Activated gamma-delta T cell treated with Interleukin-2 at 50 U/mL for 16 hours (primary cell): ENCODE results near the gene LRRC25.
"Not testable (repeated sequence)": the region's sequence is repeated elsewhere in the genome, so short reads cannot be mapped to it uniquely, and the experiment has no call there.

Source experiments
- DNase-seq: peaks from one replicate; pipeline ENCODE4 v3.0.0-alpha.2; 2020

LRRC25 gene

DNA sequence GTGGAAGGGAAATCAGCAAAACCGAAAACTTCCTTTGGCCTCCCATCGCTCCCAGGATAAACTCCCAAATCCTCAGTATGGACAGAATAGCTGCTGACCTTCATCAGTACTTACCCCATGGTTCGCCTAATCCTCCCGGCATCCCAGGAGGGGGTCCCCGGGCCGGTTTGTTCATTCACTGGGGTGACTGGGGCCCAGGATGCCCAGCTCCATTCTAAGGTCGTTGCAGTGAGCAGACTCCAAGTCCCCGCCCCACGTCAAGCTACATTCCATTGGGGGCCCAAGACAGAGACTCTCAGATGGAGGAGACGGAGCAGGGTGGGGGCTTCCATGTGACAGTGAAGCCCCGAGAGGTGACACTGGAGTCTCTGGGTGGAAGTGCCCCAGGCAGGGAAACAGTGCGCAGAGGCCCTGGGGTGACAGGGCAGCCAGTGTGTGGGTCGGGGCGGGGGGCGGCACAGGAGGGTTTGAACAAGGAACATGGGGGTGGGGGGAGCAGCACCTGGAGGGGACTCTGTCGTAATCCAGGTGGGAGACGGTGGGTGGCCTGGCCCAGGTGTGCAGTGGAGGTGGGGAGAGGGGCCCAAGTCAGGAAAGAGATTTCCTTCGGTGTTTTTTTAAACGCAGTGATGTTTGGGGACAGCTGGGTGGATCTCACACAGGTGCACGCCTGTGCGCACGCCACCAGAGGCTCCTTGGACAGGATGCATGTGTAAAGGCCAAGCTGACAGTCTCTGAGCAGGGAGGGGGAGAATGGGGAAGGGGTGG, 26.9 kb upstream of the LRRC25 start:
- no peak for DNase-seq

DNA sequence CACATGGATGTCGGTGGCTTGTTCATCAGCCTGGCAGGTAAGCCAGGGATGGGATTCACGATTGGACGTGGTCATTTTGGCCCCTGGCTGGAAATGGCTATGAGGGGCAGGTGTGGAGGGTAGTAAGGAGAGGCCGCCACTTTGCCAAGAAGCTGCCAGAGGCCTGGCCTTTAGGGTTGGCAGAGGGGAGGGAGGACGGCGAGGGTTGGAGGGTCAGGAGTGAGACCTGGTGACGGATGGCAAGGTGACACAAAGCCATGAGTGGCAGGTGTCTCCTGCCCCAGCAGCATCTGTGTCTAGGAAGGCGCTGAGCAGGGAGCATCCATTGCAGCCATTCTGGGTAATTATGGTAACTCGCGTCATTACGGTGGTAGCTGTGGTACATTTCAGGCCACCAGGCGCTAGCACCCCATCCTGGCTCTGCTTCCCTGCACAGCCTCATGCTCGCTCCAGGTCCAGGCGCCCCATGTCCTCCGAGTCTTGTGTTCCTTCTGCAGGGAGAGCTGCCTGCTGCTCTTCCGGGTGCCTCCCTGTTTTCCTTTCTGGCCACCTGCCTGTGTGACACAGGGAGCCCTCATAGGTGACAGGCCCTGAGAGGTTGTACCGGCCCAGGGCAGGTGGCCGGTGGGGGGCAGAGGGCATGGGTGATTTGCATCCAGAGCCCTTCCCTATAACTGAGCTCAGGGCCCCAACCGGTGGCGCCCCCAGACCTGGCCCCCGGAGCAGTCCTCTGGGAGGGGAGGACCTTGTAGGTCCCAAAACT, 26.0 kb upstream of the LRRC25 start:
- DNase-seq, result no peak

DNA sequence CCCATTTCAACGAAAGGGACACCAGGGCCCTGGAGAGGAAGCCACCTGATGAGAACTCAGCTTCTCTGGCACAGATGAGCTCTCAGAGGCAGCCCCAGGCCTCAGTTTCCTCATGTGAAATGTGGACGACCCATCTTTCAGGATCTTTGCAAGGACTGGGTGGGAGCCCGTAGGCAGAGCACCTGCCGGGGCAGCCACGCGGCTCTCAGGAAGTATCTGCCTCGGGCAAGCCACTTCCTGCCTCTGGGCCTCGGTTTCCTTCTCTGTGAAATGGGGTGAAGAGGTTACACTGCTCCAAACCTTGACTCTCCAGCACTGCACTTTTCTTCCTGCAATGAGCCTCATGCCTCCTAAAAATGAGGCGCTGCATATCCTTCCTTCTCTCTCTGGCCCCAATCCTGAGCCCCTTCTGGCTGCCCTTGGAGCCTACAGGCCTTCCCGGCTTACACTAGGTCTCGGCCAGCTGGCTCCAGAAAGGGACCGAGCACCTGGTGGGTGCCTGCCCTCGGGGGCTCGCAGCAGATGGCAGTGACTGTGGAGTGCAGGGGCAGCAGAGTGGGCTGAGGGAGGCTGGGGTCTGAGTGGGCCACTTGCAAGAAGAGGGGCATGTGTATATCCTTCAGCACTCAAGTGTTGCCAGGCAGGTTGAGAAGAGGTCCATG, 25.2 kb upstream of the LRRC25 start:
- peak; percentile 42 for DNase-seq

DNA sequence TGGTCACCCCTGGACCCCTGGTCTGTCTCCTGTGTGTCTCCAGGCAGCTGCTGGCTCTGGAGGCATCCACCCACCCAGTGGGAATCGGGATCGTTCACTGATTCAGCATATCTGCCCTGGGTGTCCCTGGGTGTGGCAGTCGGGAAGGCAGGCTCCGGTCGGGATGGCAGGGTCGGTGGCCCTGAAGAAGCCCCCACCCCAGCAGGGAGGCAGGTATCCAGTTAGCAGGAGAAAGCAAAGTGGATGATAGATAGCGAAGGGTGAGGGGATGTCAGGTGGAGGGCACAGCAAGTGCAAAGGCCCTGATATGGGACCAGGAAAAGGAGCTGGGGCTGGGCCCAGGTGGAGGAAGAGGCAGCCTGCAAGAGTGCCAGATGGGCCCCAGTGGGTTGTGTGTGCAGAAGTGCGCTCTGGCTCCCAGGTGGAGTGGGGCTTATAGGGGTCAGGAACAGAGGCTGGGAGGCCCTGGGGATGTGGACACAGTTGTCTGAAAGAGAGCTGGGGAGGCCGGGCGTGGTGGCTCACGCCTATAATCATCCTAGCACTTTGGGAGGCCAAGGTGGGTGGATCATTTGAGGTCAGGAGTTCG, 24.0 kb upstream of the LRRC25 start:
- DNase-seq, result no peak

DNA sequence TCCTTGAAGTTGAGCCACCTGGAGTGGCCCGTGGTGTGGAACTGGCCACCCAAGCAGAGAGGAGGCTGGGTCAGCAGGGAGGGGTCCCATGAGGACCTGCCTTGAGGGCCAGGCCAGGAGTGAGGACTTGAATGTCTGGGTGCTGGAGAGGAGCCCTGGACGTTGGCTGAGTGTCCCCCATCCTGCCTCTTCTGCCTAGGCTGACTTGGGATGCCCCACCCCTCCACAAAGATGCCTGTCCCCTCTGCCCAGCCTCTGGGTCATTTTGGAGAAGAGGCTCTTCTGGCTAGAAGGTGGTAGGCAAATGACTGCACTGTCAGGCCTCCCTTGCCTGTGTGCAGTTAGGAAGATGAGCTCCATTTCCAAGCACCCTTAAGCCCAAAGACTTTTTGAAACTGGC, 23.5 kb upstream of the LRRC25 start:
- no peak for DNase-seq

DNA sequence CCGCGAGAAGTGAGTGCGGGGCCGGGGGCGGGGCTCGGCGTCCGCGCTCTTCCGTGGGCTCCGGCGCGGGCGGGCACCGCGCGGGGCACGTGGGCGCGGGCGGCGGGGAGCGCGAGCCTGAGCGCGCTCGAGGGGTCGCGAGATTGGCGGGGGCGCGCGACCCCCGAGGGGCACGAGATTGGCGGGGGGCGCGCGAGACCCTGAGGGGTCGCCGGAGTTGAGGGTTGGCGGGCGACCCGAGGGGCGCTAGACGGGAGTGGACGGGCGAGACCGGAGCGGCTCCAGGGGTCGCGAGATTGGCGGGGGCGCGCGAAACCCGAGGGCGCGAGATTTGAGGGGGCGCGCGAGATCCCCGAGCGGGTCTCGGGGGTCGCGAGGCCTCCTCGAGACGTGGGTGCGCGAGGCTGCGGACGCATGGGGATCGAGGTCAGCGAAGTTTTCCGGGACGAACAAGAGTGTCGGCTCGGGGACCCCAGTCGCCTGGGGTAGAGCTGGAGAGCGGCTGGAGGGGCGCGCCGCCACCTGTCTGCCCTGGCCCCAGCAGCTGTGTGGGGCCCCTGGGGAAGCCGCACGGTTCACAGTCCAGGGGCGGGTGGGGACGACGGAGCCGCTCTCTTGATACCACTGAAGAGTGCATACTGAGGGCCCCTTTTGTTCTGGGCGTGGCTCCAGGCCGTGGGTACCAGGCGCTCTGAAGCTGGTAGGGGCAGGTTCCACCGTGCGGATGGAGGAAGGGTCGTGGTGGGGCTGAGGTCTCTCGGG, 22.5 kb upstream of the LRRC25 start:
- peak; percentile 47 for DNase-seq

DNA sequence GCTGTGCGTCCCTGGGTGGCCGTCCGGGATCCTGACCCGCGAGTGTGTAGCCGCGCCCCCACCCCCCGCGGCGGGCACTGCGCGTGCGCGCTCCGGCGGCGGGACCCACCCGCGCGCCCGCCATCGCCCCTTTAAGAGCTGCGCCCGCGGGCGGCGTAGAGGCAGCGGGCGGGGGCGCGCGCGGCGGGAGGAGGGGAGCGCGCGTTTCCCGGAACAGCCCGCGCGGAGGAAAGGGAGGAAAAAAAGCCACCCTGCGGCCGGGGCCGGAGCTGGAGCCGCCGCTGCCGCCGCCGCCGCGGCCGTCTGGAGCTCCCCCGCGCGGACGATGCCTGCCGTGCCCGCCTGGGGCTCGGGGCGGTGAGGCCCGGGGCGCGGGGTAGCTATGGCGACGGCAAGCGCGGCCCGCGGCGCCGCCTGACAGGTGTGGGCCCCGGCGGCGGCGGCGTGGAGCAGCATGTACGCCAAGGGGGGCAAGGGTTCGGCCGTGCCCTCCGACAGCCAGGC, 21.8 kb upstream of the LRRC25 start, which contains the start of gene SSBP4:
TSS of gene SSBP4 (plus strand) at position 204 of the 504 bp plus-strand sequence. CDS start at position 455, 251 bp downstream.
- peak; percentile 57 for DNase-seq

DNA sequence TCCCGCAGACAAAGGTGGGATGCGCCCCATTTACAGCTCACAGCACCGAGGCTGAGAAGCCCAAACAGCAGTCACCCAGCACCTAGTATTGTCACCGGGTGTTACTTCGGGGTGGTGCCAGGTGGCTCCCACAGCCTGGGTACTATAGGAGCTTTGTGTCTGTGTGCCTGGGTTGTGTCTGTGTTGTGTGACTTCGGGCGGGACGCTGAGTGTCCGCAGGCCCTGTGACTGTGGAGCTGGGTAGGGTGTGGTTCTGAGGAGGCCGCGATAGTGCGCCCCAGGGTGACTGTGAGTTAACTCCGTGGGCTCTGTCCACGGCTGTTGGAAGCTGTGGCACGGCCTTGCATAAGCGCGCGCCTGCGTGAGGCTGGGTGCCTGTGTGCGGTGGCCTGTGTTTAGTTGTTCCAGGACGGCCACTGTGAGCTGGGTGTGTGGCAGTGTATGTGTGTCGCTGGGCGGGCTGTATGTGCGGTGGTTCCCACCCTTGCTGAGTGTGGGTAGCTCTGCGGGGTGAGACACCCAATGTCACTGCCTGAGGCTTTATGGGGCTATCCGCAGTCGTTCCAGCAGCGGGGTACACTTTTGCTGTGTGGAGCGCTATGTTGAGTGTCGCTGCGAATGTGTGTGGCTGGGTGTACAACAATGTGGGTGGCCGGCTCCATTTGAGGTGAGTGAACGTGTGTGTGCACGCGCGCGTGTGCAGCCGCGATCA, 21.2 kb upstream of the LRRC25 start:
- DNase-seq, result peak; percentile 33

DNA sequence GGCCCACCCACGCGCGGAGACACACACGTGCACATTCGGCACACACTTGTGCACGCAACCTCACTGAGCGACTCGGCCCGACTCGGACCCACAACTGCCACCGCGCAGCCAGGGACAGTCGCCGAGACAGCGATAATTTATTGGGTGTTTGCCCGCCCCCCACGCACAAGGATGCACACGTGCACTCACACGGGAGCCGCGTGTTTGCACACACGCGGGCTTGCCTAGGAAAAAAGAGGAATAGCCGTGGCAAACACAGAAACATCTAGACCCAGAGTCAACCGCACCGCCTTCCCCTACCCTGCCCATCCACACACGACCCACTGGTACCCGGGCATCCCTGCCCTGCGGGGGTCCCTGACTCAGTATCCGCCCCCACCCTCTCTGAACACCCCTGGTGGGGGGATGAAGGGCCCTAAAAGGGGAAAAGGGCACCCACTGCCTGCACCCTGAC, 20.6 kb upstream of the LRRC25 start:
- DNase-seq, result no peak

DNA sequence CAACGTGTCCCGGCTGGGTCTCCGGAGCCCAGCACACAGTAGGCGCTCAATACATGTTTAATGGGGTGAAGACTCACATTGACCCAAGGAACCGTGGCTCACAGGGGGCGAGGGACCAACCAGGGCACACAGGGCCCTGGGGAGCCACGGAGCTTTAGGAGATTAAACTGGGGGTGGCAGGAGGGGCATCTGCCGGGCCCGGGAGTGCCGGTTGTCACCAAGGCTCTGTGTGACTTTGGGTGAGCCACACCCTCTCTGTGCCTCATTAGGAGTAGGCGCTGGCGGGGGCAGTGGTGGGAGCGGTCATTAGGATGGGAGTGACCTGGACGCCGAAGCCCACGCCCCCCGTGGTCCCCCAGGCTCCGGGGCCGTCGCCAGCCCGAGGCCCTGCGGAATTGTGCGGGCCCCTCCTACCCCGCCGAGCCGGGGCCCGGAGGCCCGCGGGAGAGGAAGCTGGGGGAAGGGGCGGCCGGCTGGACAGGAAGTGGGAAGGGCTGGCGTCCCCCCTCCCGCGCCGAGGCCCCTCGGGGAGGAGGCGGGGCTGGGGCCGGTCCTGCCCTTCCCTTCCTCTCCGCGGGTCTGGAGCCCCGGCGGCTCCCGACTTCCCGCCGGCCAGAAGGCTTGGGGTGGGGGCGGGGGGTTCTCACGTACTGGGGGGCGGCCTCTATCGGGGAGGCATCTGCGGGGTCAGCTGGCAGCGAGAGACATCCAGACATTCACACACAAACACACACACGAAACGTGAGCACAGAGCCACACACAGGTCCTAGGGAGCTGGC, 20.0 kb upstream of the LRRC25 start:
- DNase-seq, result no peak

DNA sequence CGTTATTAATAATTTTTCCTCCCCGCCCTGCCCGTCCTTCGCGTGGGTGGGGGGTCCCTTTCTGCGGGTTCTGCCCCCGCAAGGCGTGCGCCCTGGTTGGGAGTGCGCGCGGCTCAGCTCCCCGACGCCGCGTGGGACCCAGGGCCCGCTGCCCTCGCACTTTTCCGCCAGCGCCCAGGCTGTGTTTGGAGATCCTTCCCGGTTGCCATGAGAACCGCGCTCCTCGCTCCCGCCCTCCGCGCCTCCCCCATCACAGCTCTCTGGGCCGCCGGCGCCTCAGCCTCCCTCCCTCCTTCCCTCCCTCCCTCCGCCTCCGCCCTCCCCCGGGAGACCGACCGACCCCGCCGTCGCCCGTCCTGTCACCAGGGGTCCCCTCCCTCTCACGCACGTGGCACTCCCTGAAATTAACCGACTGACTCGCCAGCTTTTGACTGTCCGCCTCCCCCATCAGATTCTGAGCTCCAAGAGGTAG, 19.4 kb upstream of the LRRC25 start:
- peak; percentile 53 for DNase-seq

DNA sequence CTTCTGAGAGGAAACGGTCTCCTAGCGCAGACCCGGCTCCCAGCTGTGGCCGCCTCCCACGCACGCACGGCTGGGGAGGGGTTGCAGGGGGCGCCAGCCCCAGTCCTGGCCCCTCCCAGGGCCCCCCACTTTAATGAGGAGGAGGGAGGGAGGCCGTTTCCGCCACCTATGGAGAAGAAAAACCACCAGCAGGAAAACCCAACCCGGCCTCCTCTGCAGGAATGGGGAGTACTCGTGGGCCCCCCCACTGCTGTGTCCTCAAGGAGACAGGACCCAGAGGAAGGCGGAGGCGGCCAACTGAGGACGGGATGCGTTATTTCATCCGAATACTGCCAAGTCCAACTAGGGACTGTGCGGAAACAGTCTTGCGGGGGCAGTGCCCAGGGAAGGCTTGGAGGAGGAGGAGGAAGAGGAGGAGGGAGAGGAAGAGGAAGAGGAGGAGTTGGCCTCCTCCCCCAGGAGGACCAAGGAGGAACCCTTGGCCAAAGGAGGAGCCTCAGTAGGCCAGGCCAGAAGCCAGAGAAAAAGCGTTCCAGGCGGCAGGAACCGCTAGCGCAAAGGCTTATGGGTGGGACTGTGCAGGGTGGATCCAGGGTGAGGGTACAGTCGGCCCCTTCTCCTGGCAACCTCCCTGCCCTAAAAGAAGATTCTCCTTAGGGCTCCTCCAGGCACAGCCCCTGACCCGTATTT, 17.9 kb upstream of the LRRC25 start:
- DNase-seq, result no peak

DNA sequence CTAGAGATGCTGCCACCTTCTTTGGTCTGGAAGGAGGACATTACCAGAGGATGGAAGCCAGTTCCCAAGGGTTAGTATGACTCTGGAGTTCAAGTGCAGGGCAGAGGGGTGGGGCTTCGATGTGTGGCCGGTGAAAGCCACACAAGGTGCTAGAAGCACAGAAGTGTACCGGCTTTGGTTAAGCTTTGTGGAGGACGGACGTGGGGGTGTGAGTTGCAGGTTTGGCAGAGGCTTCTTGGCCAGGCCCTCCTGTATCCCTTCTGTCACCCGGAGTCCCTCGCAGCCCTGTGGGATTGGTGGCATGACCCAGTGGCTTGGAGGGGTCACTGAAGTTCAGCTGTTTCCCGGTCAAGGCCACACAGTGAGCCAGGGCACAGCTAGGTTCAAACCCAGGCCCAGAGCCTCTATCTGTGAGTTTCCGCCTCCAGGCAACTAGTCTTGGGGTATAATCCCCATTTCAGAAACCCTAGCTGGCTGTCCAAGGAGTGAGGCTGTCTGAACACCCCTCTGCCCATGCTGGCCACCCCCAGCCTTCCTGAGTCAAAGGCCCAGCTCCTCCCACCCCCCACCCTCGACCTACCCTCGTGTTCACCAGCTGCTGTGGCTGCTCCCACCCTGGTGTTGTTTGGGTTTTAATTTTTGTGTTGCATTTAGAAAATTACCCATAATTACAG, 17.2 kb upstream of the LRRC25 start:
- DNase-seq, result no peak

DNA sequence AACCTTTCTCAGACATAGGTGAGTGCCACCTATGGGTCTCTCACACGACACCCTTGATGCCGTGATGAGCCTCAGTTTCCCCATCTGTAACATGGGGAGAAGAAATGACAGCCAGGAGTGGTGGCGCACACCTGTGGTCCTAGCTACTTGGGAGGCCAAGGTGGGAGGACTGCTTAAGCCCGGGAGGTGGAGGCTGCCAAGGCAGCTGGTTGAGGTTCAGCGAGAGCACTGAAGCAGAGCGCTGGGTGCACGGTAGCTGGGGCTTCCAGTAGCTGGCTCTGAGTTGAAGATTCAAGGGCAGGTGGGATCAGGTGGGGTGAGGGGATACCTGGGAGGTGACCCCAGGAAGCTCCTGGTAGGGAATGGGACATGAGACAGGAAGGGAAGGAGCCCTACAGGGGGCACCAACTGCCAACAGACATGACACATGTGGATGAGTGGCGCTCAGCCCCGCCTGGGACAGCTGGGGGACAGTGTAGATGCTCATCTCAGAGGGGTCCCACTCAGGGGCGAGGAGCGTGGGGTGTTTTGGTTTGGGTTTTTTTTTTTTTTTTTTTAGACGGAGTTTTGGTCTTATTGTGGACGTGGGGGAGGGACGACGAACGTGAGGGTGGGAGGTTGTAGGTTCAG, 15.3 kb upstream of the LRRC25 start:
- DNase-seq, result no peak

DNA sequence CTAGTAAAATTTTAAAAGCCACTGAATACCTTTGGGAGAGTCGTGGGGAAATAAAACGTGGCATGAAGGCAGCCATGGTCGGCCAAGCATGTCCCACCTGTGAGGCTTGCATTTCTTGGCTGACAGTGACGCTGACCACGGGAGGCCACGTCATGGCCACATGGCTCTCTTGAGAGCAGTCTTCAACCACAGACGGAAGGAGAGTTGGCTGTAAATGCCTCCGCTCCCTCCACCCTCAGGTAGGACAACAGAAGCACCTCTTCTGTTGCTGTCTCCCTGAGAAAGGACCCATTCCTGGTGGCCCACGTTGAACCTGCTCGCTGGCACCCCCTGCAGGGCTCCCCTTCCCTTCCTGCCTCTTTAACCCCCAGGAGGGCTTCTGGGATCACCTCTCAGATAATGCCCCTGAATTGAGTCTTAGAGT, 10.6 kb upstream of the LRRC25 start:
- no peak for DNase-seq

DNA sequence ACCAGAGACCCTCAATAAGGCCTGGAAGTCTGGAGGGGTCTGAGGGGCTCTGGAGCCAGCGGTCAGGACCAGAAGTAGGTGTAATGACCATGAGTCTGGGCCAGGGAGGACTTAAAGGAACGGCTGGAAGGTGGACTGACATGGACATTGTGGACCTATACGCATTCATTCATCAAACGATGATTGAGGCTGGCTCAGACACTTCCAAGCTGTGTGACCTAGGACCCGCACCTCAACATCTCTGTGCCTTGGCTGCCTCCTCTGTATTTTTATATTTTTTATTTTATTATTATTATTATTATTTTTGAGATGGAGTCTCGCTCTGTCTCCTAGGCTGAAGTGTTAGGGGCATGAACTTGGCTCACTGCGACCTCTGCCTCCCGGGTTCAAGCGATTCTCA, 9.3 kb upstream of the LRRC25 start:
- no peak for DNase-seq

DNA sequence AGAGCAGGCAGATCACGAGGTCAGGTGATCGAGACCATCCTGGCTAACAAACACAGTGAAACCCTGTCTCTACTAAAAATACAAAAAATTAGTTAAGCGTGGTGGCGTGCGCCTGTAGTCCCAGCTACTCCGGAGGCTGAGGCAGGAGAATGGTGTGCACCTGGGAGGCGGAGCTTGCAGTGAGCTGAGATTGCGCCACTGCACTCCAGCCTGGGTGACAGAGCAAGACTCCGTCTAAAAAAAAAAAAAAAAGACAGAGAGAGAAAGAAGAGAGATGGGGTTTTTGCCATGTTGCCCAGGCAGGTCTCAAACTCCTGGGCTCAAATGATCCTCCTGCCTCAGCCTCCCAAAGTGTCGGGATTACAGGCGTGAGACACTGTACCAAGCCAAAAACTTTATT, 8.3 kb upstream of the LRRC25 start:
- DNase-seq, result not testable (repeated sequence)

DNA sequence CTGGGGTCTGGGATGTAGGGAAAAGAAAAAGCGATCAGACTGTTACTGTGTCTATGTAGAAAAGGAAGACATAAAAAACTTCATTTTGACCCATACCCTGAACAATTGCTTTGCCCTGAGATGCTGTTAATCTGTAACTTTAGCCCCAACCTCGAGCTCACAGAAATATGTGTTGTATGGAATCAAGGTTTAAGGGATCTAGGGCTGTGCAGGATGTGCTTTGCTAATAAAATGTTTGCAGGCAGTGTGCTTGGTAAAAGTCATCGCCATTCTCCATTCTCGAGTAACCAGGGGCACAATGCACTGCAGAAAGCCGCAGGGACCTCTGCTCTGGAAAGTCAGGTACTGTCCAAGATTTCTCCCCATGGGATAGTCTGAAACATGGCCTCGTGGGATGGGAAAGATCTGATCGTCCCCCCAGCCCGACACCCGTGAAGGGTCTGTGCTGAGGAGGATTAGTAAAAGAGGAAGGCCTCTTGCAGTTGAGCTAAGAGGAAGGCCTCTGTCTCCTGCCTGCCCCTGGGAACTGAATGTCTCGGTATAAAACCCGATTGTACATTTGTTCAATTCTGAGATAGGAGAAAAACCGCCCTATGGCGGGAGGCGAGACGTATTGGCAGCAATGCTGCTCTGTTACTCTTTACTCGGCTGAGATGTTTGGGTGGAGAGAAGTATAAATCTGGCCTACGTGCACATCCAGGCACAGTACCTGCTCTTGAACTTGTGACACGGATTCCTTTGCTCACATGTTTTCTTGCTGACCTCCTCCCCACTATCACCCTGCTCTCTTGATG, 5.2 kb upstream of the LRRC25 start:
- DNase-seq, result not testable (repeated sequence)
